Lower leg skin (tissue), 3 donors: ENCODE data around the gene LRP5.

ENCODE experiments used
- CTCF ChIP-seq, 3 donors: fragments of 450-650 bp; IDR thresholded peaks; one replicate each; pipeline ENCODE4 v1.5.1; 2016; ENCODE audit warnings: antibody characterized with exemption in 3 of 3, mild to moderate bottlenecking in 3 of 3, moderate library complexity in 2 of 3
- POLR2A ChIP-seq, 2 donors: fragments of 450-650 bp; IDR thresholded peaks; one replicate each; pipeline ENCODE4 v1.6.1; 2016 to 2017; ENCODE audit warnings: antibody characterized with exemption in 2 of 2, mild to moderate bottlenecking in 1 of 2, moderate library complexity in 1 of 2

GRCh38 chr11:68480852-68481510, 168.6 kb downstream of the LRP5 start:
- no peak for TF ChIP-seq POLR2A (IDR thresholded peaks at IDR 0.05)
- TF ChIP-seq CTCF (IDR thresholded peaks at IDR 0.05), result no peak
